ENCODE results near the gene NTM.

NTM gene

DNA sequence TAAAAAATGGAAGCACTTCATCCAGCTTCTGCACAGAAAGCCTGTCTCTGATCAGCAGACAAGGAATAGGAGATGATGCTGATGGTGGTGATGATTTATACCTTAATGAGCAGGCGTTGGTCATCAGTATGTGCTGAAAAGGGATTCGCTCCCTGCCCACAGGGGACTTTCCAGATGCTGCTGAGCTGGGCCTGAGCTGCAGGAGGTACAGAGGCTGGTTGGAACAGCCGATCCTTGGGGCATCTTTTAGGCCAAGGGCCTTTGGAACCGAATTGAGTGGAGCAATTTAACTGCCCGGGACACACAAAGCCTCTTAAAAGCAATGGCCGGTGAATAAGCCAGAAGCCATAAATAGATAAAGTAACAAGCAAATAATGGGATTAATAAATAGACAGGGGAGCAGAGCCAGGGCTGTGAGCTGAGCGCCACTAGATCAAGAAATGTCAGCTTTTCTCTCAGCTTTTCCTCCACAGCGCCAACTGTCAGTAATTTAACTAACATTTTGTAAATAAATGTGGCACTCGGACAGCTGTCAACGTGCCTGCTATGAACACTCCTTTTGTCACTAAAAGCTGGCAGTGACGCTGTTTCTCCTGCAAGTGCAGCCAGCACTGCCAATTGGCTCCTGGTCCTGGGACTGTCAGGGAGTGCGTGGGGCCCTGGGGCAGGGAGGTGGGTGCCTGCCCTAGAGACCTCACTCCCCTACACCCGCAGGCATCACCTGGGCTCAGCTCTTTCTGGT, 562.3 kb downstream of the NTM start:
- no peaks in the 10 kb centered on the region for H3K27me3 ChIP-seq (replicated peaks; ENCODE audit: control insufficient read depth, insufficient read depth, low read length)
- peaks cover 2% of the 10 kb centered on the region for H3K4me1 ChIP-seq (ENCODE audit: control insufficient read depth, insufficient read depth, low read length)
- H3K4me3 ChIP-seq (ENCODE audit: low read length) = no peak overlapping the region
- no peak for DNase-seq (ENCODE audit: low read depth)
- H3K36me3 ChIP-seq (ENCODE audit: control insufficient read depth, insufficient read depth, low read length, severe bottlenecking) = no peaks in the 10 kb centered on the region
- H3K9me3 ChIP-seq (ENCODE audit: control insufficient read depth, low read length) = no peaks in the 10 kb centered on the region
- H3K9ac ChIP-seq (ENCODE audit: low read length) = no peak overlapping the region

- H3K36me3 ChIP-seq (ENCODE audit: control insufficient read depth, insufficient read depth, low read length, severe bottlenecking) = no peaks in the 10 kb centered on the region
- H3K4me1 ChIP-seq (ENCODE audit: control insufficient read depth, insufficient read depth, low read length) = peaks cover 2% of the 10 kb centered on the region
- no peaks in the 10 kb centered on the region for H3K9me3 ChIP-seq (ENCODE audit: control insufficient read depth, low read length)
- H3K4me3 ChIP-seq (ENCODE audit: low read length) = no peak overlapping the region
- no peak overlapping the region for H3K9ac ChIP-seq (ENCODE audit: low read length)
- no peaks in the 10 kb centered on the region for H3K27me3 ChIP-seq (replicated peaks; ENCODE audit: control insufficient read depth, insufficient read depth, low read length)
- DNase-seq (ENCODE audit: low read depth) = no peak
Measured at GRCh38 chr11:131934006-131934405, 563.6 kb downstream of the NTM start.

GRCh38 chr11:131938351-131938751, 567.9 kb downstream of the NTM start:
- no peak for DNase-seq (ENCODE audit: low read depth)
- H3K4me3 ChIP-seq (ENCODE audit: low read length) = no peak overlapping the region
- no peaks in the 10 kb centered on the region for H3K36me3 ChIP-seq (ENCODE audit: control insufficient read depth, insufficient read depth, low read length, severe bottlenecking)
- H3K27me3 ChIP-seq (replicated peaks; ENCODE audit: control insufficient read depth, insufficient read depth, low read length) = no peaks in the 10 kb centered on the region
- H3K9me3 ChIP-seq (ENCODE audit: control insufficient read depth, low read length) = no peaks in the 10 kb centered on the region
- no peaks in the 10 kb centered on the region for H3K4me1 ChIP-seq (ENCODE audit: control insufficient read depth, insufficient read depth, low read length)
- no peak overlapping the region for H3K9ac ChIP-seq (ENCODE audit: low read length)

GRCh38 chr11:131940126-131940525, 569.7 kb downstream of the NTM start:
- Histone ChIP-seq H3K4me1 (ENCODE audit: control insufficient read depth, insufficient read depth, low read length) (peaks cover 9% of the 10 kb centered on the region), H3K4me3 (ENCODE audit: low read length) (no peak overlapping the region), H3K9me3 (ENCODE audit: control insufficient read depth, low read length) (no peaks in the 10 kb centered on the region), H3K27me3 (replicated peaks; ENCODE audit: control insufficient read depth, insufficient read depth, low read length) (no peaks in the 10 kb centered on the region), H3K9ac (ENCODE audit: low read length) (no peak overlapping the region), H3K36me3 (ENCODE audit: control insufficient read depth, insufficient read depth, low read length, severe bottlenecking) (no peaks in the 10 kb centered on the region)
- no peak for DNase-seq (ENCODE audit: low read depth)

- Histone ChIP-seq H3K9me3 (ENCODE audit: control insufficient read depth, low read length) (no peaks in the 10 kb centered on the region), H3K9ac (ENCODE audit: low read length) (no peak overlapping the region), H3K4me1 (ENCODE audit: control insufficient read depth, insufficient read depth, low read length) (peaks cover 12% of the 10 kb centered on the region), H3K4me3 (ENCODE audit: low read length) (no peak overlapping the region), H3K36me3 (ENCODE audit: control insufficient read depth, insufficient read depth, low read length, severe bottlenecking) (no peaks in the 10 kb centered on the region), H3K27me3 (replicated peaks; ENCODE audit: control insufficient read depth, insufficient read depth, low read length) (no peaks in the 10 kb centered on the region)
- DNase-seq (ENCODE audit: low read depth) = no peak
Measured at GRCh38 chr11:131942878-131943277, 572.5 kb downstream of the NTM start.

- H3K9me3 ChIP-seq (ENCODE audit: control insufficient read depth, low read length) = no peaks in the 10 kb centered on the region
- H3K9ac ChIP-seq (ENCODE audit: low read length) = no peak overlapping the region
- H3K36me3 ChIP-seq (ENCODE audit: control insufficient read depth, insufficient read depth, low read length, severe bottlenecking) = no peaks in the 10 kb centered on the region
- DNase-seq (ENCODE audit: low read depth) = no peak
- no peaks in the 10 kb centered on the region for H3K27me3 ChIP-seq (replicated peaks; ENCODE audit: control insufficient read depth, insufficient read depth, low read length)
- no peak overlapping the region for H3K4me3 ChIP-seq (ENCODE audit: low read length)
- peaks cover 12% of the 10 kb centered on the region for H3K4me1 ChIP-seq (ENCODE audit: control insufficient read depth, insufficient read depth, low read length)
Measured at GRCh38 chr11:131943295-131943694, 572.9 kb downstream of the NTM start.

GRCh38 chr11:131944736-131945135, 574.3 kb downstream of the NTM start:
- Histone ChIP-seq H3K9me3 (ENCODE audit: control insufficient read depth, low read length) (no peaks in the 10 kb centered on the region), H3K4me3 (ENCODE audit: low read length) (peak overlapping the region; percentile 73), H3K4me1 (ENCODE audit: control insufficient read depth, insufficient read depth, low read length) (peaks cover 12% of the 10 kb centered on the region), H3K36me3 (ENCODE audit: control insufficient read depth, insufficient read depth, low read length, severe bottlenecking) (no peaks in the 10 kb centered on the region), H3K27me3 (replicated peaks; ENCODE audit: control insufficient read depth, insufficient read depth, low read length) (no peaks in the 10 kb centered on the region), H3K9ac (ENCODE audit: low read length) (peak overlapping the region; percentile 57)
- peak; percentile 83 for DNase-seq (ENCODE audit: low read depth)

DNA sequence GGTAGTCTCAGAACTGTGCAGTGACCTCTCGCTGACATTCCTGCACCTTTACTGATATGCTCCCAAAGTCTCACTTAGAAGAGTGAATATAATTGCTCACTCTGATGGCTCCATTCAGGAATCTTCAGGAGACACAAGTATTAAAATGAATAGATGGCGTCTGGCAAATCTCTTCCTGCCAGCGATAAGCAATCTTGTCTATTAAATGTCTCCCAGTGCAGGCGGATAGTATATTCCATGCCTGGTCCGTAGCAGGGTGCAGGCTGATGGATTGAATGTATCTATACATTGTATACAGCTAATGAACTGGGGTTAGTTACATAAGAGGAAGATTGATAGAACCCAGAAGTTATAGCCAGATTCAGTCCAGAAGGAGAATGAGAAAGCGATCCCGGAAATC, 575.3 kb downstream of the NTM start:
- Histone ChIP-seq H3K4me1 (ENCODE audit: control insufficient read depth, insufficient read depth, low read length) (peaks cover 12% of the 10 kb centered on the region), H3K27me3 (replicated peaks; ENCODE audit: control insufficient read depth, insufficient read depth, low read length) (no peaks in the 10 kb centered on the region), H3K9me3 (ENCODE audit: control insufficient read depth, low read length) (no peaks in the 10 kb centered on the region), H3K4me3 (ENCODE audit: low read length) (no peak overlapping the region), H3K36me3 (ENCODE audit: control insufficient read depth, insufficient read depth, low read length, severe bottlenecking) (no peaks in the 10 kb centered on the region), H3K9ac (ENCODE audit: low read length) (no peak overlapping the region)
- DNase-seq (ENCODE audit: low read depth) = no peak

GRCh38 chr11:131947511-131947910, 577.1 kb downstream of the NTM start:
- Histone ChIP-seq H3K9me3 (ENCODE audit: control insufficient read depth, low read length) (no peaks in the 10 kb centered on the region), H3K27me3 (replicated peaks; ENCODE audit: control insufficient read depth, insufficient read depth, low read length) (no peaks in the 10 kb centered on the region), H3K4me1 (ENCODE audit: control insufficient read depth, insufficient read depth, low read length) (peaks cover 12% of the 10 kb centered on the region), H3K9ac (ENCODE audit: low read length) (no peak overlapping the region), H3K36me3 (ENCODE audit: control insufficient read depth, insufficient read depth, low read length, severe bottlenecking) (no peaks in the 10 kb centered on the region), H3K4me3 (ENCODE audit: low read length) (no peak overlapping the region)
- no peak for DNase-seq (ENCODE audit: low read depth)

- no peak for DNase-seq (ENCODE audit: low read depth)
- no peak overlapping the region for H3K4me3 ChIP-seq (ENCODE audit: low read length)
- H3K9me3 ChIP-seq (ENCODE audit: control insufficient read depth, low read length) = no peaks in the 10 kb centered on the region
- no peaks in the 10 kb centered on the region for H3K36me3 ChIP-seq (ENCODE audit: control insufficient read depth, insufficient read depth, low read length, severe bottlenecking)
- H3K4me1 ChIP-seq (ENCODE audit: control insufficient read depth, insufficient read depth, low read length) = no peaks in the 10 kb centered on the region
- H3K27me3 ChIP-seq (replicated peaks; ENCODE audit: control insufficient read depth, insufficient read depth, low read length) = no peaks in the 10 kb centered on the region
- H3K9ac ChIP-seq (ENCODE audit: low read length) = no peak overlapping the region
Measured at GRCh38 chr11:131951121-131951520, 580.7 kb downstream of the NTM start.

- Histone ChIP-seq H3K27me3 (replicated peaks; ENCODE audit: control insufficient read depth, insufficient read depth, low read length) (no peaks in the 10 kb centered on the region), H3K9me3 (ENCODE audit: control insufficient read depth, low read length) (no peaks in the 10 kb centered on the region)
Measured at GRCh38 chr11:131954146-131954545, 583.7 kb downstream of the NTM start.

GRCh38 chr11:131955904-131956303, 585.5 kb downstream of the NTM start:
- no peak overlapping the region for H3K4me3 ChIP-seq (ENCODE audit: low read length)
- no peak for DNase-seq (ENCODE audit: low read depth)
- H3K27me3 ChIP-seq (replicated peaks; ENCODE audit: control insufficient read depth, insufficient read depth, low read length) = no peaks in the 10 kb centered on the region

More at GRCh38 chr11:131954146-131954545, 583.7 kb downstream of the NTM start:
- Histone ChIP-seq H3K4me1 (ENCODE audit: control insufficient read depth, insufficient read depth, low read length) (no peaks in the 10 kb centered on the region), H3K36me3 (ENCODE audit: control insufficient read depth, insufficient read depth, low read length, severe bottlenecking) (no peaks in the 10 kb centered on the region), H3K4me3 (ENCODE audit: low read length) (no peak overlapping the region), H3K9ac (ENCODE audit: low read length) (no peak overlapping the region)
- no peak for DNase-seq (ENCODE audit: low read depth)

More at GRCh38 chr11:131955904-131956303, 585.5 kb downstream of the NTM start:
- Histone ChIP-seq H3K4me1 (ENCODE audit: control insufficient read depth, insufficient read depth, low read length) (no peaks in the 10 kb centered on the region), H3K9ac (ENCODE audit: low read length) (no peak overlapping the region), H3K9me3 (ENCODE audit: control insufficient read depth, low read length) (no peaks in the 10 kb centered on the region), H3K36me3 (ENCODE audit: control insufficient read depth, insufficient read depth, low read length, severe bottlenecking) (no peaks in the 10 kb centered on the region)

All from adipocyte (in vitro differentiated cells).